ENCODE measurements around the gene PLOD3. TPM values are rescaled to one million over a fixed set of nuclear protein-coding genes. Genes with fewer than 3 reads are reported as not detected.

The PLOD3 gene
- total RNA-seq, 1 donor from 2014 or later, result 165 TPM

DNA sequence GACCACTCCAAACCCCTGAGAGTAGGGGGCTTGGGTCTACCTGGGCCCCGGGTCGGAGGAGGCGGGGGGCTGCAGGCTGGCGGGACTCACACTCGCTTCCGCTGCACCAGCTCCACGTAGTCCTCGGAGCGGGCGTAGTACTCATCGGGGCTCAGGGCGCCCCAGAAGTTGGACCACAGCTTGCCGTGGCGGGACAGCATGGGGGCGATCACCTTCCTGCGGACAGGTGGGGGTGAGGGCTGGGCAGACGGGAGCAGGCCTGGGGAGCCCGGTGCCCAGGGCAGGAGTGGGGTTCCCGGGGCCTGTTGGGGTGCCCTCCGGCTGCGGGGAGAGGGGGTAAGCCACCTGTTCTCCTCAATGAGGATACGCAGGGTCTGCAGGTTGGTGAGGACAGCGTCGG is 5.9 kb downstream of the PLOD3 start:
- Histone ChIP-seq H3K4me3 (no peak overlapping the region), H3K9me3 (no peaks in the 10 kb centered on the region), H3K4me1 (peaks cover 3 to 6% of the 10 kb centered on the region in 2 donors), H3K27me3 (no peaks in the 10 kb centered on the region), H3K36me3 (peaks cover 38 to 78% of the 10 kb centered on the region in 2 donors), H3K27ac (no peak overlapping the region)
- no peak for DNase-seq (ENCODE audit: low spot score in 2 of 2)
- intact Hi-C loops (cut with DNase I), result no loop called here
- TF ChIP-seq, protein P1, sequence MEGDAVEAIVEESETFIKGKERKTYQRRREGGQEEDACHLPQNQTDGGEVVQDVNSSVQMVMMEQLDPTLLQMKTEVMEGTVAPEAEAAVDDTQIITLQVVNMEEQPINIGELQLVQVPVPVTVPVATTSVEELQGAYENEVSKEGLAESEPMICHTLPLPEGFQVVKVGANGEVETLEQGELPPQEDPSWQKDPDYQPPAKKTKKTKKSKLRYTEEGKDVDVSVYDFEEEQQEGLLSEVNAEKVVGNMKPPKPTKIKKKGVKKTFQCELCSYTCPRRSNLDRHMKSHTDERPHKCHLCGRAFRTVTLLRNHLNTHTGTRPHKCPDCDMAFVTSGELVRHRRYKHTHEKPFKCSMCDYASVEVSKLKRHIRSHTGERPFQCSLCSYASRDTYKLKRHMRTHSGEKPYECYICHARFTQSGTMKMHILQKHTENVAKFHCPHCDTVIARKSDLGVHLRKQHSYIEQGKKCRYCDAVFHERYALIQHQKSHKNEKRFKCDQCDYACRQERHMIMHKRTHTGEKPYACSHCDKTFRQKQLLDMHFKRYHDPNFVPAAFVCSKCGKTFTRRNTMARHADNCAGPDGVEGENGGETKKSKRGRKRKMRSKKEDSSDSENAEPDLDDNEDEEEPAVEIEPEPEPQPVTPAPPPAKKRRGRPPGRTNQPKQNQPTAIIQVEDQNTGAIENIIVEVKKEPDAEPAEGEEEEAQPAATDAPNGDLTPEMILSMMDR (IDR thresholded peaks at IDR 0.05), result no peak

DNA sequence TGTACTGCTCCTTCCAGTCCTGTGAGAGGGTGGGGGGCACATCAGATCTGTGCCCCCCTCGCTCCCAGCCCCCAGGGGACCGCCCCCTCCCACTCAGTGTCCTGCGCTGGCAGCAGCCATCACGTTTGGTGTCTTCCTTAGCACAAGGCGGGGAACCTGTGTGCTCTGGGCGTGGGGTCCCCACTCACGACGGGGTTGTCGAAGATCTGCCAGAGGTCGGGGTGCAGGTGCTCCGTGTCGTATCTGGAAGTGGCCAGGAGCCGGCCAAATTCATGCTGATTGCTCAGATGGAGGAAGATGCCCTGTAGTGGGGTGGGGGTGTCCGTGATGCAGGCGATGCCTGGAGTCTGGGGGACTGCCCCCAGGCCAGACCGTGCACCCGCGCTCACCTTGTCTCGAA is 7.2 kb downstream of the PLOD3 start:
- TF ChIP-seq, protein P1 (IDR thresholded peaks at IDR 0.05), result no peak
- DNase-seq (ENCODE audit: low spot score in 2 of 2), result no peak
- intact Hi-C loops (cut with DNase I), result no loop called here

DNA sequence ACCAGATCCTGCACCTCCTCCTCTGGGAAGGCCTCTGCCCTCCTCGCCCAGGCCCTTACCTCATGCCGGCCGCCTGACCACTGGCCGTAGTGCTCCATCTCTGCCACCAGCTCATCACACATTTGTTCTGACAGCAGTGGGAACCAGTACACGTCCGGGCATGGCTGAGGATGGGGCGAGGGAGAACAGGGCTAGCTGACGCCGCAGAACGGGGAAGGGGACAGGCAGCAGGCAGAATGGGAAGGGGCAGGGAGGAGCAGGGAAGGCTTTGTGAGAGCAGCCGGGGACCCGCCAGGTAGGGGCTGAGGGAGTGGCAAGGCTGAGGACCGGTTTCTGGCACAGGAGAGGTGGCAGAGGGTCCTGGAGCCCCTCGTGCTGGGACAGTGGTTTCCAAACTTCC is 8.6 kb downstream of the PLOD3 start:
- TF ChIP-seq, protein P1 (IDR thresholded peaks at IDR 0.05), result no peak
- DNase-seq (ENCODE audit: low spot score in 2 of 2), result no peak
- no peaks in the 10 kb centered on the region for H3K9me3 ChIP-seq
- H3K4me1 ChIP-seq, result no peaks in the 10 kb centered on the region
- H3K36me3 ChIP-seq, result peaks cover 29 to 68% of the 10 kb centered on the region in 2 donors
- H3K4me3 ChIP-seq, result no peak overlapping the region
- no peak overlapping the region for H3K27ac ChIP-seq
- H3K27me3 ChIP-seq, result no peaks in the 10 kb centered on the region
- intact Hi-C loops (cut with DNase I), result no loop called here

More for the DNA sequence above, 7.2 kb downstream of the PLOD3 start:
- H3K4me3 ChIP-seq, result no peak overlapping the region
- H3K4me1 ChIP-seq, result no peaks in the 10 kb centered on the region
- no peaks in the 10 kb centered on the region for H3K27me3 ChIP-seq
- H3K27ac ChIP-seq, result no peak overlapping the region
- H3K9me3 ChIP-seq, result no peaks in the 10 kb centered on the region
- peaks cover 38 to 81% of the 10 kb centered on the region in 2 donors for H3K36me3 ChIP-seq

DNA sequence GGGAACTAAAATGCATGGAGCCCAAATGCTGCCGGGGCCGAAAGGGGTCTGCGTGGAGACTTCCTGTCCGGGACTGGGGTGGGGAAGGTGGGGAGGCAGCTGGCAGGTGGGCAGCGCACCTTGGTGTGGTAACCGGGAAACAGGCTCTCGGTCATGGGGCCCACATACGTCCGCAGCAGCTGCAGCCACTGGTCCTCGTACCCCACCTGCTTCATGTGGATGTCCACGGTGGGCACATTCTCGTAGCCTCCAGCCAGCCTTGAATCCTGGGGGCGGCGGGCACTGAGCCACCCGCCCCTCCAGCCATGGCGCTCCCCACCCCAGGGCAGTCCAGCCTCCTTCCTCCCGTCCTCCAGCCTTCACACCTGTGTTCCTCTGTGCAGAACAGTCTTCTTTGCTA is 9.9 kb downstream of the PLOD3 start:
- TF ChIP-seq, protein P1 (IDR thresholded peaks at IDR 0.05), result no peak
- Histone ChIP-seq H3K4me1 (no peaks in the 10 kb centered on the region), H3K4me3 (no peak overlapping the region), H3K9me3 (no peaks in the 10 kb centered on the region), H3K27me3 (peaks cover 8% of the 10 kb centered on the region), H3K27ac (no peak overlapping the region), H3K36me3 (peaks cover 29 to 57% of the 10 kb centered on the region in 2 donors)
- intact Hi-C loops (cut with DNase I), result no loop called here
- DNase-seq (ENCODE audit: low spot score in 2 of 2), result no peak

DNA sequence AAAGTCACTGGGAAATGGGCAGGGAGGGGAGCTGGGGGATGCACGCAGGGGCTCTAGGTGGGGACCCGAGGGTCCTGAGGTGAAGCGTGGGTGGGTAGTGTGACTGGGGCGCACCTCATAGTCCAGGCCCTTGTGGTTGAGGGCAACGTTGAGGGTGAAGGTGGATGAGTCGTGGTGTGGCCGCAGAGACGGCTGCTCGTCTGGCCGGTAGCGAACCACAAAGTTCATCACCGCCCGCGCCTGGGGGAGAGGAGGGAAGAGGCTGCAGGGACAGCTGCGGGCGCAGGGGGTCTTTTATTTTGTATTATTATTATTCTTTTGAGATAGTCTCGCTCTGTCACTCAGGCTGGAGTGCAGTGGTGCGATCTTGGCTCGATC is 10.7 kb downstream of the PLOD3 start:
- H3K36me3 ChIP-seq, result peaks cover 27 to 49% of the 10 kb centered on the region in 2 donors
- intact Hi-C loops (cut with DNase I), result no loop called here

More for the DNA sequence above, 10.7 kb downstream of the PLOD3 start:
- Histone ChIP-seq H3K4me1 (peaks cover 2 to 4% of the 10 kb centered on the region in 2 donors), H3K27me3 (peaks cover 8% of the 10 kb centered on the region), H3K27ac (no peak overlapping the region), H3K9me3 (no peaks in the 10 kb centered on the region), H3K4me3 (no peak overlapping the region)
- no peak for DNase-seq (ENCODE audit: low spot score in 2 of 2)
- TF ChIP-seq, protein P1 (IDR thresholded peaks at IDR 0.05), result no peak

Data from ascending aorta (tissue), 2 donors.